Brain microvascular endothelial cell (primary cell): ENCODE results near the gene CCDC167.

Experiments used
- DNase-seq: peaks from one replicate; pipeline ENCODE4 v3.0.0-alpha.2; 2020
- H3K27ac ChIP-seq: fragments of 250-450 bp; sonication (Bioruptor Pico); 2 replicates; pipeline ENCODE4 v1.5.1; 2020; ENCODE audit warnings: mild to moderate bottlenecking, moderate library complexity
- H3K27me3 ChIP-seq: fragments of 250-450 bp; sonication (Bioruptor Pico); replicated peaks from 2 replicates; pipeline ENCODE4 v1.5.1; 2020; ENCODE audit warnings: mild to moderate bottlenecking
- H3K36me3 ChIP-seq: fragments of 250-450 bp; sonication (Bioruptor Pico); replicated peaks from 2 replicates; pipeline ENCODE4 v1.5.1; 2020; ENCODE audit warnings: mild to moderate bottlenecking
- H3K4me3 ChIP-seq: 2 replicates; pipeline ENCODE4 v1.5.1; 2011; ENCODE audit warnings: low read depth, mild to moderate bottlenecking, control low read depth, low read length, moderate library complexity
- in situ Hi-C: cut with HindIII; loops from 2 replicates; pipeline ENCODE4 v1.10.0; 2017; ENCODE audit warnings: low sequenced_read_pairs, low pct_ligation_motif_present
- TF ChIP-seq, protein P1 (sequence below): IDR thresholded peaks from 2 replicates; pipeline ENCODE4 v1.5.1; 2011; ENCODE audit warnings: low read depth, mild to moderate bottlenecking, moderate library complexity, low read length, control low read depth, inconsistent platforms; ENCODE audit errors: missing control alignments

The CCDC167 gene

DNA sequence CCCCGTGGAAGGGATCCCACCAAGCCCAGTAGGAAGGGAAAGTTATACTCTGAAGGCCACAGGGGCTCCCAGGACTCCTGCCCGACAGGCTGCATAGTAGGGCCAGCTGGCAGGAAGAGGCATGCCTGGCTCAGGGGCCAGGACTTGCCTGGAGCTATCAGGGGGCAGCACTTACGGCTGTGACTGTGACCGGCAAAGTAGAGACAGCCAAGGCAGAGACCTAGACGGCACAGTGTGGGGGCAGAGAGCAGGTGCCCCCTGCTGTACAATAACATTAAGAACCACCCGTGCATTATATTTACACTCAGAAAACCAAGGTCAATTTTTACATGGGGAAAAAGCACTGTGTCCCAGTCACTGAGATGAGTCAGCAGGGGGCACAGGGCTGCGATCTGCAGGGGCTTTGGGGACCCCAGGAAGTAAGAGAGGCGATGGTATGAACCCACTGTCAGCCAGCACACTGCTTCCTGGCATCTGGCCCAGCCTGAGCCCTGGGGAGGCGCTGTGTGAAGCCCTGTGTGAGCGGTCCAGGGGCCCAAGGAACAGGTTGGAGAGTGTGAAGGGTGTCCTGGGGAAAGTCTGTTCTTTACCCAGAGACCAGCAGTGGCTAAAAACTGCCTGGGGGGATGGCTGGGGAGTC is 9.9 kb downstream of the CCDC167 start:
- in situ Hi-C loops, result no loop called here
- Histone ChIP-seq H3K27me3 (no peaks in the 10 kb centered on the region), H3K36me3 (no peaks in the 10 kb centered on the region), H3K27ac (no peak overlapping the region), H3K4me3 (no peak overlapping the region)
- peak; percentile 5 for DNase-seq
- TF ChIP-seq, protein P1, sequence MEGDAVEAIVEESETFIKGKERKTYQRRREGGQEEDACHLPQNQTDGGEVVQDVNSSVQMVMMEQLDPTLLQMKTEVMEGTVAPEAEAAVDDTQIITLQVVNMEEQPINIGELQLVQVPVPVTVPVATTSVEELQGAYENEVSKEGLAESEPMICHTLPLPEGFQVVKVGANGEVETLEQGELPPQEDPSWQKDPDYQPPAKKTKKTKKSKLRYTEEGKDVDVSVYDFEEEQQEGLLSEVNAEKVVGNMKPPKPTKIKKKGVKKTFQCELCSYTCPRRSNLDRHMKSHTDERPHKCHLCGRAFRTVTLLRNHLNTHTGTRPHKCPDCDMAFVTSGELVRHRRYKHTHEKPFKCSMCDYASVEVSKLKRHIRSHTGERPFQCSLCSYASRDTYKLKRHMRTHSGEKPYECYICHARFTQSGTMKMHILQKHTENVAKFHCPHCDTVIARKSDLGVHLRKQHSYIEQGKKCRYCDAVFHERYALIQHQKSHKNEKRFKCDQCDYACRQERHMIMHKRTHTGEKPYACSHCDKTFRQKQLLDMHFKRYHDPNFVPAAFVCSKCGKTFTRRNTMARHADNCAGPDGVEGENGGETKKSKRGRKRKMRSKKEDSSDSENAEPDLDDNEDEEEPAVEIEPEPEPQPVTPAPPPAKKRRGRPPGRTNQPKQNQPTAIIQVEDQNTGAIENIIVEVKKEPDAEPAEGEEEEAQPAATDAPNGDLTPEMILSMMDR, result peak; percentile 50

DNA sequence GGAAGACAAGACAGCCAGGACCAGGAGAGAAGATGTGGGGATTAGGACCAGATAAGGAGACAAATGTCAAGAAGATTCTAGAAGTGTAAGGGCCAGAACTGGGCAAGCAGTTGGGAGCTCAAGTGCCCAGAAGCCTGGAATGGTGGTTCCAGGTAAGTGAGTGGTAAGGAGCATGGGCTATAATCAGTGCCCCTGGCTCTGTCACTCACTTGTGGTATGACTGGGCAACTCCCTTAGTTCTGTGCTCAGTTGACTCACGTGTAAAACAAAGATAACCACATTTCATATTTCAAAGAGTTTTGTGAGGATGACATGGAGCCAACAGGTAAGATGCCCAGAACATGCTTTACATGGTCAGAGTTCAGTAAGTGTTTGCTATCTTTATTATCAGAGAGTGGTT is 11.2 kb downstream of the CCDC167 start:
- DNase-seq, result no peak

DNA sequence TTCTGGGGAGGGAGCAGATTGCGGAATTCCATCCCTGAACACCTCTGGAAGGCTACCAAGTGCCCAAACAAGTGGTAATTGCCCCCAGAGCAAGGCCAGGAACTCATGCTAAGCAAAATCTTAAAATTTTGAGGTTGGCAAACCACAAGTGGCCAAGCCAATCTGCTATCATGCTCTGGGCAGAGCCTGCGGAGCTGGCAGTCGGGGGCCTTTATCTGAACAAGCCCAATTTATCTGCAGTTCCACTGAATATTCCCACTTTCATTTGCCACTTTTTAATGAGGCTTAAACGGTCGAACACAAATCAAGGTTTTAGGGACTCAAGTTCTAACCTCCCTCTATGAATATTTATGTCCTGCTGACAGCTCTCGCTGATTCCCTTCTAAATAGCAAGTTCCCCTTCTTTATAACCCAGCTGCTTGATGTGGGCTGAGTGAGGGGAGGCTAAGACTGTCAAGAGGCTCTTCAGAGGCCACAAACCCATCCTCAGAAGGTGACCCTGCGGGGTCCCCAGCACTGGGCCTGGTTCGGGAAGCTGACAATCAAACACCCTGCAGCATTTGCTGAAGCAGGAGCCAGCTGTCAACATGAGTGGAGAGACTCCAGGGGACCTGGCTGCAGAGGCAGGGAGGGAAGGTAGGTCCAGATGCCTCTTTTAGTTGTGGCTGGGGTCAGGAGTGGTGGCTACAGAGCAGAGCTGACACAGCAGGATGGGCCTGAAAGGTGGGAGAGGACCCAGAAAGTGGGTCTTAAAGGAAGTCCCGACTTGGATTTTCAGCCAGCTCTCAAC is 11.9 kb downstream of the CCDC167 start:
- H3K4me3 ChIP-seq, result no peak overlapping the region
- no peaks in the 10 kb centered on the region for H3K27me3 ChIP-seq
- in situ Hi-C loops, result no loop called here
- H3K27ac ChIP-seq, result no peak overlapping the region
- no peak for DNase-seq
- TF ChIP-seq, protein P1, result no peak
- H3K36me3 ChIP-seq, result peaks cover 6% of the 10 kb centered on the region

More for the DNA sequence above, 11.2 kb downstream of the CCDC167 start:
- no peaks in the 10 kb centered on the region for H3K36me3 ChIP-seq
- no peak overlapping the region for H3K27ac ChIP-seq
- H3K27me3 ChIP-seq, result no peaks in the 10 kb centered on the region
- in situ Hi-C loops, result no loop called here
- no peak overlapping the region for H3K4me3 ChIP-seq
- TF ChIP-seq, protein P1, result no peak

DNA sequence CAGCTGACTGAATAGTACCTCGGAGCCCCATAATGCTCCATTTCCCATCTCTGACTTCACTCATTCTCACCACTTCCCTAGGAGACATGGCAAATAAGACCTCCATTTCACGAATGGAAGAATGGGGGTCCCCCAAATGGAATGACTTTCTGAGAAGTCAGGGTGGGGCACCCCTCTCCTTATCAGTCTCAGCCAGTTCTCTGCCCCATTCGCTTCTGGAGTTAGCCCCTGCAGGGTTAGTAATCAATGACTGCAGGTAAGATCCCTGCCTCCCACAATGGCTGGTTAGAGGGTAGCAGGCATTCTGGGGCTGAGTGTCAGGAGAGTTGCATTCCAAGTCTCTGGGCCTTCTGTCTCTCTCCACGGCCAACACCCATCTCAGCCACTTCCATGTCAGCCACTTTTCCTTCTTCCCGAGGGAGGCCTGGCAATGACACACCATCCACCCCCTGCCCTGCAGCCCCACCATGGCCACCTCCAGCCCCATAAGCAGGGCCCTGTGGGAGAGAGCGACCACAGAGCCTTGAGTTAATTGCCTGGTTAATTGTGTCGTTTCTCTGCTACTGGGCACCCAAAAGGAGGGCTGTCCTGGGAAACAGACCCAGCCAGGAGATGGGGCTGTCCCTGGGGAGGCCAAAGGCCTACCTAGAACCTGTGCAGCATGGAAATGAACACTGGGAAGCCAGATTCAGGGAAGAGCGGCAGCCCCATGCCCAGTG is 13.4 kb downstream of the CCDC167 start:
- Histone ChIP-seq H3K27me3 (no peaks in the 10 kb centered on the region), H3K36me3 (peaks cover 12% of the 10 kb centered on the region), H3K27ac (no peak overlapping the region), H3K4me3 (no peak overlapping the region)
- TF ChIP-seq, protein P1, result no peak
- no peak for DNase-seq
- in situ Hi-C loops, result no loop called here

DNA sequence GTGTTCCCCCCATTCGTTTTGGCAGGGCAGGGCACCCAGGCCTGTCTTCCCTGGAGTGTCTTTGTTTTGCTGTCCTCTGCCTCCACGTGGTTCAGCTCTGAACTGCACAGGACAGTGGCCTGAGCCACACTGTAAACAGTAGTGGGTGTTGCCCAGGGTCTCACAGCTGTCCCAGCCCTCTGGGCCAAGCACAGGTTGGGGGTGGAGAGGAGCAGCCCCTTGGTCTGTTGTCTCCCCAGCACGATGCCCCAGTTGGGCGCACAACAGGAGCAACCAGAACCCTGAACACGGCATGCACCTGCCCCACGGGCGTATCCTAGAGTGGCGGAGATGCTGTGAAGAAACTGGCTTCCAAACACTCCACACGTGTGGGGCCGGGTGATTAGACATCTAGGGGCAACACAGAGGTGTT is 14.4 kb downstream of the CCDC167 start:
- no peaks in the 10 kb centered on the region for H3K27me3 ChIP-seq
- DNase-seq, result no peak
- in situ Hi-C loops, result no loop called here
- H3K4me3 ChIP-seq, result no peak overlapping the region
- H3K27ac ChIP-seq, result no peak overlapping the region
- H3K36me3 ChIP-seq, result peaks cover 13% of the 10 kb centered on the region
- TF ChIP-seq, protein P1, result peak; percentile 53
